Ectodermal cell (in vitro differentiated cells): ENCODE measurements around the gene BBS1.

Experiments
- H3K27ac ChIP-seq: 2 replicates; pipeline ENCODE4 v1.7.0; 2013; ENCODE audit warnings: mild to moderate bottlenecking, low read depth, low read length; ENCODE audit not compliant: insufficient read depth, poor library complexity, severe bottlenecking
- H3K27me3 ChIP-seq: 2 replicates; pipeline ENCODE4 v1.7.0; 2013; ENCODE audit warnings: mild to moderate bottlenecking, low read length; ENCODE audit not compliant: insufficient read depth, control insufficient read depth, poor library complexity, severe bottlenecking
- H3K36me3 ChIP-seq: one replicate; pipeline ENCODE4 v1.7.0; 2013; ENCODE audit warnings: low read length; ENCODE audit not compliant: control insufficient read depth, insufficient read depth
- H3K4me1 ChIP-seq: one replicate; pipeline ENCODE4 v1.7.0; 2013; ENCODE audit warnings: low read length; ENCODE audit not compliant: control insufficient read depth, insufficient read depth
- H3K4me3 ChIP-seq: 2 replicates; pipeline ENCODE4 v1.7.0; 2013; ENCODE audit warnings: low read depth, low read length, control low read depth; ENCODE audit not compliant: insufficient read depth
- H3K9me3 ChIP-seq: 2 replicates; pipeline ENCODE4 v1.7.0; 2013; ENCODE audit warnings: mild to moderate bottlenecking, low read length, moderate library complexity; ENCODE audit not compliant: control insufficient read depth
- WGBS, 2 experiments: methylation state at CpG; one replicate each; pipeline ENCODE4 v1.1.7; 2013; ENCODE audit warnings: missing lambda C conversion rate in 2 of 2; 5-methylcytosine and 5-hydroxymethylcytosine counted together

The BBS1 gene

GRCh38 chr11:66468691-66469090 is 41.7 kb upstream of the BBS1 start:
- WGBS, 2 experiments, result 90 to 93% methylated on average over 6 of the region's 6 CpGs
- H3K9me3 ChIP-seq, result no peaks in the 10 kb centered on the region
- peaks cover 4% of the 10 kb centered on the region for H3K36me3 ChIP-seq
- no peak overlapping the region for H3K4me3 ChIP-seq
- peaks cover 11% of the 10 kb centered on the region for H3K4me1 ChIP-seq
- no peaks in the 10 kb centered on the region for H3K27me3 ChIP-seq
- H3K27ac ChIP-seq, result no peak overlapping the region

GRCh38 chr11:66469441-66469840 is 41.0 kb upstream of the BBS1 start:
- Histone ChIP-seq H3K4me3 (no peak overlapping the region), H3K27ac (no peak overlapping the region), H3K4me1 (peaks cover 16% of the 10 kb centered on the region), H3K27me3 (no peaks in the 10 kb centered on the region), H3K36me3 (peaks cover 4% of the 10 kb centered on the region), H3K9me3 (no peaks in the 10 kb centered on the region)
- WGBS, 2 experiments, result 88 to 90% methylated on average over 1 of the region's 1 CpG

GRCh38 chr11:66470015-66470414 is 40.4 kb upstream of the BBS1 start:
- no peaks in the 10 kb centered on the region for H3K9me3 ChIP-seq
- H3K36me3 ChIP-seq, result peaks cover 4% of the 10 kb centered on the region
- WGBS, 2 experiments, result 78 to 80% methylated on average over 3 of the region's 3 CpGs
- H3K4me3 ChIP-seq, result no peak overlapping the region
- H3K27ac ChIP-seq, result no peak overlapping the region
- H3K4me1 ChIP-seq, result peaks cover 16% of the 10 kb centered on the region
- H3K27me3 ChIP-seq, result no peaks in the 10 kb centered on the region

- 95 to 96% methylated on average over 16 of the region's 16 CpGs for WGBS, 2 experiments
- H3K27ac ChIP-seq, result no peak overlapping the region
- H3K4me3 ChIP-seq, result no peak overlapping the region
- peaks cover 16% of the 10 kb centered on the region for H3K4me1 ChIP-seq
- no peaks in the 10 kb centered on the region for H3K27me3 ChIP-seq
- no peaks in the 10 kb centered on the region for H3K9me3 ChIP-seq
- peaks cover 4% of the 10 kb centered on the region for H3K36me3 ChIP-seq
These were observed 39.3 kb upstream of the BBS1 start for GRCh38 chr11:66471142-66471541.

GRCh38 chr11:66472054-66472453 is 38.4 kb upstream of the BBS1 start:
- Histone ChIP-seq H3K27ac (no peak overlapping the region), H3K36me3 (peaks cover 4% of the 10 kb centered on the region), H3K27me3 (no peaks in the 10 kb centered on the region), H3K9me3 (no peaks in the 10 kb centered on the region), H3K4me3 (no peak overlapping the region), H3K4me1 (peaks cover 16% of the 10 kb centered on the region)
- 95 to 97% methylated on average over 9 of the region's 9 CpGs for WGBS, 2 experiments

DNA sequence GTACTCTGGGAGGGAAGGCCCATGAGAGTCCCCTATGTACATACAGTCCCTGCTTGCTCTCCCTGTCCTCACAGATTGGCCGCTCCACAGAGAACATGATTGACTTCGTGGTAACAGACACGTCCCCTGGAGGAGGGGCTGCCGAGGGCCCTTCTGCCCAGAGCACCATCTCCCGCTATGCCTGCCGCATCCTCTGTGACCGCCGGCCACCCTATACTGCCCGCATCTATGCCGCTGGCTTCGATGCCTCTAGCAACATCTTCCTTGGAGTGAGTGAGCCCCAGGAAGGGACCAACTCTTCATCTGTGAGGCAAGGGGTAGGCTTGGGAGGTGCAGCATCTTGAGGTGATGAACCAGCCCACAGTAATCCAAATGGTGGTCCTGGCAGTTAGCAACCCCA is 37.3 kb upstream of the BBS1 start:
- 93 to 95% methylated on average over 11 of the region's 11 CpGs for WGBS, 2 experiments
- no peaks in the 10 kb centered on the region for H3K9me3 ChIP-seq

DNA sequence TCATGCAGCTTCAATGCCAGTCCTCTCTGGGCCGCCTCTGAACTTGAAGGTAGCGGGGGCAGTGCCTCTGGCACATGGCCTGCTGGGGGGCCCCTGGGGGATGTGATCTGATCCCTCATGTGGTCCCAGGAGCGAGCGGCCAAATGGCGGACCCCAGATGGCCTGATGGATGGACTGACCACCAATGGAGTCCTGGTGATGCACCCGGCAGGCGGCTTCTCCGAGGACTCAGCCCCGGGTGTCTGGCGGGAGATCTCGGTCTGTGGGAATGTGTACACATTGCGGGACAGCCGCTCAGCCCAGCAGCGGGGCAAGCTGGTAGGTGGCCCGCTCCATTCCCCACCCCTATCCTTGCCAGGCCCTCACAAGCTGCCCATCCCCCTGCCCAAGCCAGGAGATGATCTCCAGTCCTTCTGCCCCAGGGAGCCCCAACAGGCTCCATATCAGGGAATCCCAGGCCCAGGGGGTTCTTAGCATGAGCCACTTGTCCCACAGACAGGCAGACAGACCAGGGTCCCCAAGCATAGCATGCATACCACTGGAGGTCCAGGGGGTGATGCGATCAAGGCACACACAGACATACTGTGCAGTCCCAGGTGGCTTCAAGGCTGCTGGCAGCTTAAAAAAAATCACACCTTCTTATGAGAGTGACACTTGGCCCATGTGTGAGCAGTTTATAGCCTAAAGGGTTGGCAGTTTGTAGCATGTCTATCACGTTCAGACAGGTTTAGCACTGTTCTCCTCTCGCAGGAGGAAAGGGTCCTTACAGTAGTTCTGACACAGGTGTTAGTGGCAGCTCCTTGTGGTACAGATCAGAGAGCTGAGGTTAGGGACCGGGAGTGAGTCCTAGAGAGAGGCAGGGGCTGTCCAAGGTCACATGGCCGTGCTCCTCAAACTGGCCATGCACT is 36.6 kb upstream of the BBS1 start:
- Histone ChIP-seq H3K36me3 (peaks cover 4% of the 10 kb centered on the region), H3K27me3 (no peaks in the 10 kb centered on the region), H3K4me3 (no peak overlapping the region), H3K27ac (no peak overlapping the region), H3K4me1 (peaks cover 6% of the 10 kb centered on the region), H3K9me3 (no peaks in the 10 kb centered on the region)
- WGBS, 2 experiments, result 91% methylated on average over 20 of the region's 20 CpGs

More for the DNA sequence above, 37.3 kb upstream of the BBS1 start:
- Histone ChIP-seq H3K4me1 (peaks cover 9% of the 10 kb centered on the region), H3K27ac (no peak overlapping the region), H3K4me3 (no peak overlapping the region), H3K36me3 (peaks cover 4% of the 10 kb centered on the region), H3K27me3 (no peaks in the 10 kb centered on the region)

DNA sequence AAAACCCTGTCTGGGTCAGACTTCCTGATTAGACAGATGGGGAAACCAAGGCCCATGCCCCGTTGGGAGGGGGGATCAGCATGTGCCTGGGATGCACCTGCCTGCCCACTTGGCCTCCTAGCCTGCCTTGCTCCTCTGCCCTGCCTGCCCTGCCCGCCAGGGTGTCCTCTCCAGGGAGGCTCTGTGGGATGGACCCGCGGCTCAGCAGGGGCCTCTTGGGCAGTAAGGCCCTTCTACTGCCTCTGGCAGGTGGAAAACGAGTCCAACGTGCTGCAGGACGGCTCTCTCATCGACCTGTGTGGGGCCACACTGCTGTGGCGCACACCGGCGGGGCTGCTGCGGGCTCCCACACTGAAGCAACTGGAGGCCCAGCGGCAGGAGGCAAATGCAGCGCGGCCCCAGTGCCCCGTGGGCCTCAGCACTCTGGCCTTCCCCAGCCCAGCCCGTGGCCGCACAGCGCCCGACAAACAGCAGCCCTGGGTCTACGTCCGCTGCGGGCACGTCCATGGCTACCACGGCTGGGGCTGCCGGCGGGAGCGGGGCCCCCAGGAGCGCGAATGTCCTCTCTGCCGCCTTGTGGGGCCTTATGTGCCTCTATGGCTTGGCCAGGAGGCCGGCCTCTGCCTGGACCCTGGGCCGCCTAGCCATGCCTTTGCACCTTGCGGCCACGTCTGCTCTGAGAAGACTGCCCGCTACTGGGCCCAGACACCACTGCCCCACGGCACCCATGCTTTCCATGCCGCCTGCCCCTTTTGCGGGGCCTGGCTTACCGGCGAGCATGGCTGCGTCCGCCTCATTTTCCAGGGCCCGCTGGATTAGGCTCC is 34.9 kb upstream of the BBS1 start:
- Histone ChIP-seq H3K4me3 (no peak overlapping the region), H3K4me1 (peaks cover 11% of the 10 kb centered on the region), H3K9me3 (no peaks in the 10 kb centered on the region), H3K27me3 (no peaks in the 10 kb centered on the region), H3K27ac (no peak overlapping the region), H3K36me3 (peaks cover 4% of the 10 kb centered on the region)
- 94 to 95% methylated on average over 44 of the region's 44 CpGs for WGBS, 2 experiments

GRCh38 chr11:66476173-66476840 is 34.1 kb upstream of the BBS1 start:
- Histone ChIP-seq H3K36me3 (peaks cover 4% of the 10 kb centered on the region), H3K27me3 (no peaks in the 10 kb centered on the region), H3K9me3 (no peaks in the 10 kb centered on the region), H3K4me3 (no peak overlapping the region), H3K4me1 (peaks cover 11% of the 10 kb centered on the region), H3K27ac (no peak overlapping the region)
- 92 to 93% methylated on average over 10 of the region's 10 CpGs for WGBS, 2 experiments

DNA sequence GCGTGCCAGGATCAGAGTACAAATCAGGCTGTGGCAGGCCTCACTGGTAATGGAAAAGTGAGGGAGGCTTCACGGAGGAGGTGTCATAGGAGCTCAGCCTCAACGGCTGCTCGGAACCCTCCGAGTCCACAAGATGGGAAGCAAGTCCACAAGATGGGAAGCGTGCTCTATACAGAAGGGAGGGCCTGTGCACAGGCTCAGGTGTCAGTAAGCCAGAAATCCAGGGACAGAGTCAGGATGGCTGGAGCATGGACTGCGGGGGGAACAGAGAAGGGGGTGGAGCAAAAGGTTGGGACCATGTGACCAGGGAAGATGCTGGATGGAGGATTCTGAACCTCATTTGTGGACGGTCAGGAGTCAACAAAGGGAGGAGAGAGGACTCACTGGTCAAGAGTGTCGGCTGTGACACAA is 33.6 kb upstream of the BBS1 start:
- Histone ChIP-seq H3K9me3 (no peaks in the 10 kb centered on the region), H3K27ac (no peak overlapping the region), H3K4me1 (peaks cover 11% of the 10 kb centered on the region), H3K36me3 (peaks cover 4% of the 10 kb centered on the region), H3K4me3 (no peak overlapping the region), H3K27me3 (no peaks in the 10 kb centered on the region)
- WGBS, 2 experiments, result 74% methylated on average over 9 of the region's 9 CpGs
